LoVo (cell line): ENCODE measurements around the gene TCP11.

Source experiments
- DNase-seq: peaks from one replicate; pipeline ENCODE4 v3.0.0-alpha.2; 2016; ENCODE audit warnings: low spot score

The TCP11 gene

DNA sequence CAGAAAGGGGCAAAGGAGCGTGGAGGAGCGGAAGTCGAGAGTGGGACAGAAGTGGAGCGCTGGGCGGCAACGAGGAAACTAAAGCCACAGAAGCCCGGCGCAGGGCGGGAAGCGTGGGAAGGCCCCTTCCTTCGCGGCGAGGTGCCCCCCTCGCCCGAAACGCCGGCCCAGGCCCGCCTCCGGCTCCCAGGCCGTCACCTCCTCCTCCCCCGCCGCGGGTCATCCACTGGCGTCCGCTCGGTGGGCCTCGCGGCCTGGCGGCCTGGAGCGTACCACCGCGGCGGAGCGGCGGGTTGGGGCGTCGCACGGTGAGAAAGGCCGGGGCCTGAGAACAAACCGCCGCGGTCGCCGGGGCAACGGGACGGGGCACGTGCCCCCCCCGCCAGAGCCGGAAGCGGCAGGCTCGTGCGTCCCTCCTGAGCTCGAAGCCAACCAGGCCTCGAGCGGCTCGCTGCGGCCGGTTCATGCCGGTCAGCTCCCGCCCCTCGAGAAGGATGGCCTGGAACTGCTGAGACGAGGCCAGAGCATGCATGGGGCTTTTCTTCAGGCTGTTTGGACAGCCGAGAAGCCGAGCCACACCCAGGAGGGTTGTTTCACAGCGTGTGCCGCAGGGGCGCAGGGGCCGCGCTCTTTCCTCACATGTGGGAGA, at the start of gene TCP11:
Gene TCP11 (minus strand): TSS at position 333 of the 649 bp plus-strand sequence. CDS start 469 bp downstream, outside the sequence.
- DNase-seq = no peak

DNA sequence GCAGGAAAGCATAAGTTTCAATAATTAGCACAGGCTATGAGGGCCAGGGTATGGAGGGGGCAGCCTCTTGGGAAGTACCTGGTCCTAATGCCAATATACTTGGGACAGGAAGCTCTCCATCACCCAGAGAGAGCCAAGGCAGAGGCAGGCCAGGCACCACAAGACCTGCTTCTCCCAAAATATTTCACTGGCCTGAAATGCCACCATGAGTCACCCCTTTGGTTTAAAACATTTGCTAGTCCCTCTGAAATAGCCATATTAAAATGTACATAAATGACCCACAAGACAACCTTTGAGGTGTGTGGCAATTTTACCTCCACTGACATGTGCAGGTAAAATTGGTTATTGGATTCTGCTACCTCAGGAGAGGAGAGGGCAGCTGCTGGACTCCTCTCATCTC, 49.2 kb upstream of the TCP11 start:
- no peak for DNase-seq

DNA sequence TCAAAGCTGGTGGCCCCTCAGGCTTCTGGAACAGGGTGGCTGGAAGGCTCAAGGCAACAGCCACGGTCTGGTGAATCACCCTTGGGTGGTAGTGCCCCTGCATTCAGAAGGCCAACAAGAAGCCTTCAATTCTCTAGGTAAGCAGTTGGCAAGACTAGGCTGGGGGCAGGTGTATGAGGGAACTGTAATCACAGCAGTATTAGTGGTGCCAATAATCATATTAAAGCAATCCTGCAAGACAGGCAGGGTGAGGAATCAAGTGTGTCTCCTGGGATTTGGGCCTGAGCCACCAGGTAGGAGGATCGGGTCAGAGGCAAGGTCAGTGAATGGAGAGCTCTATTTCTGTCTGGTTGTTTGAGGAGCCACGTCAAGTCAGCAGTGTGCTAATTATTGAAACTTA, 47.7 kb upstream of the TCP11 start:
- DNase-seq = no peak

GRCh38 chr6:35186571-35186970, 45.4 kb upstream of the TCP11 start:
- DNase-seq = no peak

GRCh38 chr6:35185971-35186370, 44.8 kb upstream of the TCP11 start:
- no peak for DNase-seq

DNA sequence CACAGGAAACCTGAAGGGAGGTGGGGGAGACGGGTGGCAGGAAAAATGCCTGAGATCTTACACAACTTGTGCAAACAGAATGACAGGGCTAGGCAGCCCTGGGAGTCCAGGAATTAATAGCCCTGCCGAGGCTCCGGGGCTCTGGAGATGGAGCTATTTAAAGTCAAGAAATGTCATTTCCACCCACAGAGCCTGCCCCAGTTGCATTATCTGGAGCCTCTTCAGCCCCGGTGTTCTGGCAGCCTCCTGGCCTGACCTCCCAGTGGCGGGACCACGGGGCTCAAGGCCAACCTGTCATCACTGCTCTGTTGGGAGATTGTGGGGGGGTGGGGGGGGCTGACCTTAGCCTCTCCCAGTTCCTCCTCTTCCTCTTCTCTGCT, 44.2 kb upstream of the TCP11 start:
- no peak for DNase-seq

DNA sequence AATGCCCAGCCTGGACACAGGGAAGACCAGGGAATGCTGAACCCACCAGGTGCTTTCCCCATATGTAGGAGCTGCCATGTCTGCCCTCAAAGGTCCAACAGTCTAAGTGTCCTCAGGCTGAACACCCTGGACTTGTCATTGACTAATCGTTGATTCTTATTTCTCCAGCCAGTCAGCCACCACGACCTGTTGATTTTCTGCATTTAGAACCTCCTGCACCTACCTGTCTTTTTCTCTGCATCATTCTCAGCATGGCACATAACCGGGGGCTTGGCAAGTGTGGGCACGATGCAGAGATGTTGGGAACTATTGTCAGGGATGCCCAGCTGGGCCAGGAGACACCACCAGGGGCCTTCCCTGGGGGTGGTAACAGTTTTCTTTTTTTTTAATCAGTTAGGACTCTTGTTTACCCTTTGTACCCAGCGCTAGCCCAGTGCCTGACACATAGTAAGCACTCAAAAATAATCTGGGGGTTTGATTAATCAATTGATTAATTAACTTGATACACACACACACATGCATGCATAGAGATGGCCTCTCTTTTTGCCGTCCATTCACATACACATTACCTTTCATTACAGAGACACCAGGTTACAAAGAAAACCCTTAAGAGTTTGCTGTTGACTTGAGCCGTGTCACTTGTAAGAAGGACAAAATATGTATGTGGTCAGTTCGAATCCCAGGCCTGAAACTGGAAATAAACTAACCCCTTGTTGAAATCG, 43.6 kb upstream of the TCP11 start:
- no peak for DNase-seq

DNA sequence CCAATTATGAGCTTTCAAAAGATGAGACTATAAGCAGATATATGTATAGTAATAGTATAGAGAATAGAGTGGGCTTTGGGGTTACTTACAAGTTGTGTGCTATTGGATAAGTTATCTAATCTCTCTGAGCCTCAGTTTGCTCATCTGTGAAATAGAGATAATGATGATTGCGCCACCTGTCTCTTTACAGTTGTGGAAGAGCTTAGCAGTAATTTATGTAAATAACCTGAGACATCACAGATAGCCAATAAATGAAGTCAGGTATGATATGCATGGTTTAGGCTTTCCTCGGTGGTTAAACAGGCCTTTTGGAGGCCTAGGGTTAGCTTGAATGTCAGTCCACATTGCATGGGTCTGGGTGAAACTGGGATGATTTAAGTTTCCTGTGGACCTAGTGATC, 42.8 kb upstream of the TCP11 start:
- no peak for DNase-seq

DNA sequence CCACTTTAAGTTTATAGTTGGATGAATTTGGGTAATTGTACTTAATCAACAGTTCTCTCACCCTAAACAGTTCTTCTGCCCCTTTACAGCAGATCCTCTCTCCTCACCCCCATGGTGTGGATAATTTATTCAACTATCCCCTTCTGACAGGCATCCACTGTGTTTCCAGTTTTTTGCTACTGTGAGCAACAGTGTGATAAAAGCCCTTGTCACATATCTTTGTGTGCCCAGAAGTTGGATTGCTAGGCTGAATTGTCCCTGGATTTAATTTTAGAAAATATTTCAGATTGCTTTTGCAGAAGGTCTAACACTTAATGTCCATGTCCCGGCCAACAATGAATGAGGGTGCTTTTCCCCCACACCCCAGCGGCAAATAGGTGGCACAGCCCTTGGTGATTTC, 42.1 kb upstream of the TCP11 start:
- DNase-seq = no peak

GRCh38 chr6:35181933-35182612, 40.9 kb upstream of the TCP11 start:
- peak; percentile 86 for DNase-seq

GRCh38 chr6:35181308-35181932, 40.3 kb upstream of the TCP11 start:
- DNase-seq = peak; percentile 11

- DNase-seq = no peak
Measured at GRCh38 chr6:35179901-35180535, 38.9 kb upstream of the TCP11 start.

DNA sequence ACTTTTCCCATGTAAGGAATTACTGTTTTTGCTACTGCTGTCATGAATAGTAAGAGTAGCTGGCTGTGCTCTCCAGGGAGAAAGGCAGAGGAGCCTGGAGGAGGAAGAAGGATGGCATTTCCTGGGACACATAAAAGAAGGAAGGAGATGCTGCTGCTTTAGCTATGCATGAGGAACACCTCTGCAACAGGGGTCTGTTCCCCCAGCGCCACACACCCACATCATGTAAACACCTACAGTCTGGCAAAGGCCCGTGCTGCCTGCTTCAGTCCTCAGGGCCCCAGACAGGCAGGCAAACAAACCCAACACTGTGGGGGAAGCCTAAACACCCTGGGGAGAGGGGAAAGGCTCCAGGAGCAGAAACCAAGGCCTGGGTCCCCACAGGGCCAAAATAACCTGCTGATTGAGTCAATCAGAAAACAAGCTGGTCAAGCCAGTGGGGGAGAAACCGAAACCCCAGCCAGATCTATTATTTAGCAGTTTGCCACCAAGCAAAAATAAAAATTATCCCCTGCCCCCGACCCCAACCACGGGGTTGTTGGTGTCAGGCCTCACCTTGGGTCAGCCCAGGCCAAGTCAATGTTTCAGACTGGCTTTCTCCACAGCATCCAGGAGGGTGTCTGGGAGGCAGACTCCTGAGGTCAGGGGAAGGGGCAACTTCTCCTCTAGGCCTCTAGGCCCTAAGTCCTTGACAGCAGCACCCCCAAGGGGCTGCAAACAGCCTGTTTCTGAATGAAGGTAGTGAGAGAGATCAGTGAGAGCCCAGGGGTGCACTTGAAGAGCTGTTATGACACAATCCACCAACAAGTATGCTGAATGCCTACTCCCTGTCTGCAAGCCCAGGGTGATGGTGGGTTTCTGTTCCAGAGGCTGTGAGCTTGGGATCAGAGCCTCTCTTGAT, 38.0 kb upstream of the TCP11 start:
- no peak for DNase-seq

GRCh38 chr6:35178012-35178411, 36.9 kb upstream of the TCP11 start:
- no peak for DNase-seq

GRCh38 chr6:35177596-35177995, 36.5 kb upstream of the TCP11 start:
- DNase-seq = no peak

DNA sequence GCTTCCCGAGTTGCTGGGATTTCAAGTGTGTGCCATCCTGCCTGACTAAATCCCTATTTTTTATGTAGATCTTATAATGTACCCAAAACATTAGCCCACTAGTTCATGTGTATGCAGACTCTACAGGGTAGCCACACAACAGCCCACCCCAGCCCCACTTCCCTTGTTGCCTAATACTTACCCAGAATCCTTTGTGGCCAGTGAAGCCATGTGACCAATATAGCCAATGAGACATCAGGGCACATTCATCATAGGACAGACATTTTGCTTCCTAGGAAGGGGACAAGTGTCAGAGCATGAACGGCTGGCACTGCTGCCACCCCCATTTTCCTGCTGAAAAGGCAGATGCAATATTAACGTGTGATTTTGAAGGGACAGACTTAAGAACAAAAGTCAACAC, 36.0 kb upstream of the TCP11 start:
- no peak for DNase-seq

- no peak for DNase-seq
Measured at GRCh38 chr6:35176301-35177024, 35.3 kb upstream of the TCP11 start.

GRCh38 chr6:35174501-35174900, 33.4 kb upstream of the TCP11 start:
- DNase-seq = no peak

- DNase-seq = no peak
Measured at GRCh38 chr6:35174088-35174434, 32.9 kb upstream of the TCP11 start.

GRCh38 chr6:35173427-35174087, 32.4 kb upstream of the TCP11 start:
- DNase-seq = no peak
